K562 treated with DMSO at 1 percent for 48 hours (cell line): Measurements from ENCODE around the gene AQP12A. TPM values are rescaled to one million over a fixed set of nuclear protein-coding genes. Genes with fewer than 3 reads are reported as not detected.

Source experiments
- total RNA-seq: library from RNA; unstranded; fragments of 300-600 nt; gene quantifications from 2 replicates; pipeline ENCODE4 v1.2.3, GENCODE V29; 2022; ENCODE audit warnings: low replicate concordance; ENCODE audit errors: extremely low read depth

Gene AQP12A
- total RNA-seq = not detected in 2 replicates

GRCh38 chr2:240691631-240692420, at the start of gene AQP12A:
TSS of gene AQP12A (plus strand) at chr2:240691866. CDS start at chr2:240691914, 48 bp downstream.

DNA sequence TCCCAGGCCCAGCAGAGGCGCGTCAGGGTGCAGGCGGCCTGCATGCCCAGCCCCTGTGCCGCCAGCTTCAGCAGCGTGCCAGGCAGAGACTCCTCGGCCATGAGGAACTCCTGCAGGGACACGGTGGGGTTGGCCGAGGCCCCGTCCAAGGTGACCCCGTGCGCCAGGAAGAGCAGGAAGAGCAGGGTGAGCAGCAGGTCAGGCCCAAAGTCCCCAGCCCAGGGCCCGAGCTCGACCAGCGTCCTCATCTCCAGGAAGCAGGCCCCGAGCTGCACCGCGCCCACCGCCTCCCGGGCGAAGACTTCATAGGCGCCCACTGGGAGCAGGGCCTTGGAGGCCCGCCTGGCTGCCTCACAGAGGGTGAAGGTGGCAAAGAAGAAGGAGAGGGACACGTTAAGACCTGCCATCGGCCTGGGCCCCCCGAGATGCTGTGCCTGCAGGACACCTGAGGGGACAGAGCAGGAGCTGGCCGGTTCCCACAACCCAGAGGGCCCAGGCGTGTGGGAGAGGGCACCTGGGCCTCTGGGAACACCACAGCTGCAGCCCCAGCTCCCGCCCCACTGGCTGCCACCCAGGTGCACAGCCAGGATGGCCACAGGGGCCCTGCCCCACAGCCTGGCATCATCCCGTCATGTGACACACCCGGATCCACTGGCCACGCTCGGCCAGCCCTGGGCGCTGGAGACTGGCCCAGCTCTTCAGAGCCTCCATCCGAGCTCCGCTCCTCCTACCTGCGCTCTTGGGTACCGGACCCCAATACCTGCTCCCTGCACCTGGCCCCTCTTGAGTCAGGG, 9.0 kb upstream of the AQP12A start, which contains the start of gene AQP12B:
Gene AQP12B, minus strand, starts transcription at position 455 of the 794 bp plus-strand sequence. Its CDS starts 48 bp downstream, at position 407.

Other genes with a start within 250 kb of the AQP12A start
- gene ANKMY1, start 133.9 kb upstream of the AQP12A start, total RNA-seq = not detected in 2 replicates
- not detected in 2 replicates for gene DUSP28, start 131.5 kb upstream of the AQP12A start, total RNA-seq
- gene RNPEPL1, start 123.4 kb upstream of the AQP12A start, total RNA-seq = not detected in 2 replicates
- gene CAPN10, start 105.1 kb upstream of the AQP12A start, total RNA-seq = not detected in 2 replicates
- not detected in 2 replicates for gene GPR35, start 66.4 kb upstream of the AQP12A start, total RNA-seq
- not detected in 2 replicates for gene AQP12B, start 9.0 kb upstream of the AQP12A start, total RNA-seq
- not detected in 2 replicates for gene KIF1A, start 128.4 kb downstream of the AQP12A start, total RNA-seq
- not detected in 2 replicates for gene AGXT, start 177.0 kb downstream of the AQP12A start, total RNA-seq
- not detected in 2 replicates for gene MAB21L4, start 204.3 kb downstream of the AQP12A start, total RNA-seq
- gene CROCC2, start 214.5 kb downstream of the AQP12A start, total RNA-seq = not detected in 2 replicates